A549 (cell line): ENCODE results near the gene LRP3. TPM values are rescaled to one million over a fixed set of nuclear protein-coding genes. Genes with fewer than 3 reads are reported as not detected.

Source experiments
- ATAC-seq, 2 experiments: fragments of 200-7000 bp in 1 of 2; fragments of >200 bp in 1 of 2; cut with Nextera tagmentation in 1 of 2; cut with Tn5 transposase in 1 of 2; 3 replicates each; pipeline versions ENCODE4 v1.8.0 to v1.9.1; 2018 to 2020; ENCODE audit warnings: mild to moderate bottlenecking in 1 of 2, moderate library complexity in 1 of 2
- CTCF ChIA-PET: fragments of 300-600 bp; sonication (Branson Sonifier 250); formaldehyde crosslinking; extraction: SDS; loops from one replicate; lab custom pipeline; 2021; ENCODE audit warnings: antibody characterized with exemption, inconsistent platforms; lab: Yijun Ruan, JAX
- POLR2A ChIA-PET: fragments of 350-600 bp; formaldehyde crosslinking; extraction: SDS; loops from one replicate; lab custom pipeline; 2021; ENCODE audit warnings: antibody characterized with exemption, inconsistent platforms; lab: Yijun Ruan, JAX
- DNase-seq, 2 experiments: peaks; one replicate each; pipeline versions ENCODE4 v3.0.0 to v3.0.0-alpha.2; 2011 to 2016; ENCODE audit warnings: low read depth in 1 of 2, low spot score in 1 of 2
- FAIRE-seq: peaks from 2 replicates; lab custom pipeline; 2011; peaks lifted over from hg19 to GRCh38; lab: Jason Lieb, UNC
- H3K27ac ChIP-seq, 2 experiments: fragments of >200 bp; sonication (Bioruptor Twin); formaldehyde crosslinking; 3 replicates each; pipeline ENCODE4 v1.5.1; 2016 to 2017
- H3K4me1 ChIP-seq: fragments of >200 bp; sonication (Bioruptor Twin); formaldehyde crosslinking; 3 replicates; pipeline ENCODE4 v1.6.1; 2016
- H3K4me2 ChIP-seq: fragments of >200 bp; sonication (Bioruptor Twin); formaldehyde crosslinking; 3 replicates; pipeline ENCODE4 v1.6.1; 2016
- H3K4me3 ChIP-seq: fragments of >200 bp; sonication (Bioruptor Twin); formaldehyde crosslinking; 3 replicates; pipeline ENCODE4 v1.5.1; 2016
- H3K9me3 ChIP-seq: fragments of >200 bp; sonication (Bioruptor Twin); formaldehyde crosslinking; 3 replicates; pipeline ENCODE4 v1.6.1; 2016
- BHLHE40 ChIP-seq: IDR thresholded peaks from 2 replicates; pipeline ENCODE4 v1.6.1; 2012; ENCODE audit warnings: low read depth, low read length, inconsistent platforms
- CBX2 ChIP-seq: fragments of 200-600 bp; sonication (generic); IDR thresholded peaks from 2 replicates; pipeline ENCODE4 v1.6.1; 2016; ENCODE audit warnings: low read depth, mild to moderate bottlenecking, borderline replicate concordance
- CBX8 ChIP-seq: fragments of 200-600 bp; sonication (generic); IDR thresholded peaks from 2 replicates; pipeline ENCODE4 v1.6.1; 2016
- EP300 ChIP-seq, 2 experiments: fragments of >200 bp; sonication (Bioruptor Twin); formaldehyde crosslinking; IDR thresholded peaks; 2 replicates in 1 of 2; 3 replicates in 1 of 2; pipeline ENCODE4 v1.6.1; 2016 to 2017
- ESRRA ChIP-seq: fragments of 150-350 bp; IDR thresholded peaks from 2 replicates; pipeline ENCODE4 v1.6.1; 2014; ENCODE audit warnings: mild to moderate bottlenecking, low read length, borderline replicate concordance
- FOSB ChIP-seq: fragments of 250-450 bp; sonication (Bioruptor Pico); IDR thresholded peaks from 2 replicates; pipeline ENCODE4 v1.5.0; 2020; ENCODE audit warnings: mild to moderate bottlenecking, moderate library complexity
- FOSL2 ChIP-seq, 2 experiments: fragments of 450-650 bp in 1 of 2; fragments of >200 bp in 1 of 2; sonication (Bioruptor Twin) in 1 of 2; formaldehyde crosslinking; IDR thresholded peaks; 2 replicates each; pipeline versions ENCODE4 v1.5.0 to v1.6.1; 2016 to 2020; ENCODE audit warnings: mild to moderate bottlenecking in 1 of 2, moderate library complexity in 1 of 2
- GATA3 ChIP-seq: IDR thresholded peaks from 2 replicates; pipeline ENCODE4 v1.6.1; 2012; ENCODE audit warnings: borderline replicate concordance
- HDAC2 ChIP-seq: fragments of 200-600 bp; sonication (generic); IDR thresholded peaks from 2 replicates; pipeline ENCODE4 v1.6.1; 2016
- HOXA7 ChIP-seq: fragments of 250-450 bp; sonication (Bioruptor Pico); IDR thresholded peaks from 2 replicates; pipeline ENCODE4 v1.5.0; 2020; ENCODE audit warnings: mild to moderate bottlenecking, moderate library complexity
- HOXB5 ChIP-seq: fragments of 250-450 bp; sonication (Bioruptor Pico); IDR thresholded peaks from 2 replicates; pipeline ENCODE4 v1.5.0; 2020; ENCODE audit warnings: mild to moderate bottlenecking, moderate library complexity
- JUN ChIP-seq, 2 experiments: fragments of >200 bp; sonication (Bioruptor Twin); formaldehyde crosslinking; IDR thresholded peaks; 2 replicates in 1 of 2; 3 replicates in 1 of 2; pipeline ENCODE4 v1.6.1; 2016 to 2017
- JUNB ChIP-seq: fragments of >200 bp; sonication (Bioruptor Twin); formaldehyde crosslinking; IDR thresholded peaks from 2 replicates; pipeline ENCODE4 v1.6.1; 2016
- KDM1A ChIP-seq: fragments of 200-600 bp; sonication (generic); IDR thresholded peaks from 2 replicates; pipeline ENCODE4 v1.6.1; 2016; ENCODE audit warnings: low read depth, mild to moderate bottlenecking
- MAZ ChIP-seq: fragments of 150-350 bp; IDR thresholded peaks from 2 replicates; pipeline ENCODE4 v1.6.1; 2014; ENCODE audit warnings: antibody characterized with exemption, low read depth, low read length, borderline replicate concordance
- MYC ChIP-seq: IDR thresholded peaks from 2 replicates; pipeline ENCODE4 v1.6.1; 2012; ENCODE audit warnings: mild to moderate bottlenecking, inconsistent platforms, low read length, improper control_type of control experiment, borderline replicate concordance
- NR3C1 ChIP-seq: fragments of >200 bp; sonication (Bioruptor Twin); formaldehyde crosslinking; IDR thresholded peaks from 3 replicates; pipeline ENCODE4 v1.6.1; 2017
- POLR2AphosphoS2 ChIP-seq: conservative IDR thresholded peaks from 2 replicates; pipeline ENCODE4 v1.6.1; 2012; ENCODE audit warnings: low read length, improper control_type of control experiment, inconsistent platforms
- RAD21 ChIP-seq, 2 experiments: fragments of >200 bp in 1 of 2; sonication (Bioruptor Twin) in 1 of 2; formaldehyde crosslinking in 1 of 2; IDR thresholded peaks in 1 of 2; conservative IDR thresholded peaks in 1 of 2; 2 replicates in 1 of 2; 3 replicates in 1 of 2; pipeline ENCODE4 v1.6.1; 2012 to 2018; ENCODE audit warnings: inconsistent platforms in 1 of 2
- RFX5 ChIP-seq: fragments of 450-650 bp; IDR thresholded peaks from 2 replicates; pipeline ENCODE4 v1.7.1; 2014; ENCODE audit warnings: antibody characterized with exemption, mild to moderate bottlenecking, moderate library complexity
- RNF2 ChIP-seq: fragments of 200-600 bp; sonication (generic); IDR thresholded peaks from 2 replicates; pipeline ENCODE4 v1.6.1; 2016; ENCODE audit warnings: low read depth, mild to moderate bottlenecking, antibody characterized with exemption, moderate library complexity, borderline replicate concordance
- SREBF2 ChIP-seq: fragments of 450-650 bp; IDR thresholded peaks from 2 replicates; pipeline ENCODE4 v1.6.1; 2014; ENCODE audit warnings: mild to moderate bottlenecking, moderate library complexity
- ZC3H11A ChIP-seq: fragments of 450-650 bp; IDR thresholded peaks from 2 replicates; pipeline ENCODE4 v1.6.1; 2014; ENCODE audit warnings: antibody characterized with exemption, mild to moderate bottlenecking
- ZNF302 ChIP-seq: fragments of 250-450 bp; sonication (Bioruptor Pico); IDR thresholded peaks from 2 replicates; pipeline ENCODE4 v1.9.0; 2021; ENCODE audit warnings: inconsistent platforms, mild to moderate bottlenecking, moderate library complexity
- WGBS: methylation state at CpG from one replicate; pipeline ENCODE4 v1.1.6; 2017; ENCODE audit errors: missing lambda C conversion rate; 5-methylcytosine and 5-hydroxymethylcytosine counted together
- polyA plus RNA-seq, 4 experiments: library from polyadenylated mRNA; depleted of rRNA in 3 of 4; stranded (reverse); fragments of >200 nt; fragmentation: RNase III in 1 of 4; extraction: RNeasy Plus Mini Kit Qiagen cat#74134 plus additional on column Dnase treatment in 1 of 4; gene quantifications; 2 replicates in 3 of 4; 3 replicates in 1 of 4; pipeline ENCODE4 v1.2.3, GENCODE V29; 2011 to 2017
- TF ChIP-seq, protein P1 (sequence below): IDR thresholded peaks from 2 replicates; pipeline ENCODE4 v1.6.1; 2012
- TF ChIP-seq, protein P2 (sequence below): fragments of >200 bp; sonication (Bioruptor Twin); formaldehyde crosslinking; IDR thresholded peaks from 3 replicates; pipeline ENCODE4 v1.6.1; 2016
- TF ChIP-seq, protein P3 (sequence below): IDR thresholded peaks from 2 replicates; pipeline ENCODE4 v1.6.1; 2012
- TF ChIP-seq, protein P4 (sequence below): fragments of 250-450 bp; sonication (Bioruptor Pico); IDR thresholded peaks from 2 replicates; pipeline ENCODE4 v1.5.0; 2020; ENCODE audit warnings: low read depth, mild to moderate bottlenecking, moderate library complexity
- TF ChIP-seq, protein P5 (sequence below): IDR thresholded peaks from 2 replicates; pipeline ENCODE4 v1.6.1; 2012; ENCODE audit warnings: low read depth, borderline replicate concordance

The LRP3 gene
- polyA plus RNA-seq, 2 of the 4 experiments (the other 2 are of a cell fraction), result 10.9 to 25.1 TPM

DNA sequence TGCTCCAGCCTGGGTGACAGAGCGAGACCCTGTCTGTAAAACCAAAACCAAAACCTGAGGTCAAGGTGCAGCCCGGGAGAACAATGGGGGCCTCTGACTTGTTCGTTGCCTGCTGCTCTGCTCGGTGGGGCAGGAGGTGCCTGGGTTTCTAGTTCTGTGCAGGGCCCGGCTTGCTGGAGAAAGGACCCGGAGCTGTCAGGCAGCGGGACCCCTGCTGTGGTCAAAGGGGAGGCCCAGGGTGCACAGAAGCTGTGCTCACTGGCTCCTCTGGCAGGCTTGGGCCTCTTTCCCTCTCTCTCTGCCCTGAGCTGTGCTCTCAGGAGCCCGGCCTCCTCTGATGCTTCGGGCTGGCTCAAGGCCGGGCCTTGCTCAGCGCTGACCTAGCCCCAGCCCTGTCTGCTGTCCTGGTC is 3.5 kb downstream of the LRP3 start:
- POLR2A ChIA-PET, result interaction anchor here (1.5 kb wide), 1 partner anchor 21 kb away, joined by 5 read pairs; no protein-coding TSS in a partner anchor
- no peak overlapping the region for H3K4me2 ChIP-seq
- FAIRE-seq, result no peak
- CTCF ChIA-PET, result interaction anchor here (0.6 to 16.7 kb wide), 17 partner anchors 11 to 910 kb away, joined by 3 to 279 read pairs (median 4); partner anchors contain the start of gene CEBPA
- TF ChIP-seq GATA3 (no peak), MYC (no peak), CBX8 (no peak)
- TF ChIP-seq, protein P1, sequence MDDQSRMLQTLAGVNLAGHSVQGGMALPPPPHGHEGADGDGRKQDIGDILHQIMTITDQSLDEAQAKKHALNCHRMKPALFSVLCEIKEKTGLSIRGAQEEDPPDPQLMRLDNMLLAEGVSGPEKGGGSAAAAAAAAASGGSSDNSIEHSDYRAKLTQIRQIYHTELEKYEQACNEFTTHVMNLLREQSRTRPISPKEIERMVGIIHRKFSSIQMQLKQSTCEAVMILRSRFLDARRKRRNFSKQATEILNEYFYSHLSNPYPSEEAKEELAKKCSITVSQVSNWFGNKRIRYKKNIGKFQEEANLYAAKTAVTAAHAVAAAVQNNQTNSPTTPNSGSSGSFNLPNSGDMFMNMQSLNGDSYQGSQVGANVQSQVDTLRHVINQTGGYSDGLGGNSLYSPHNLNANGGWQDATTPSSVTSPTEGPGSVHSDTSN, result no peak
- TF ChIP-seq, protein P2, sequence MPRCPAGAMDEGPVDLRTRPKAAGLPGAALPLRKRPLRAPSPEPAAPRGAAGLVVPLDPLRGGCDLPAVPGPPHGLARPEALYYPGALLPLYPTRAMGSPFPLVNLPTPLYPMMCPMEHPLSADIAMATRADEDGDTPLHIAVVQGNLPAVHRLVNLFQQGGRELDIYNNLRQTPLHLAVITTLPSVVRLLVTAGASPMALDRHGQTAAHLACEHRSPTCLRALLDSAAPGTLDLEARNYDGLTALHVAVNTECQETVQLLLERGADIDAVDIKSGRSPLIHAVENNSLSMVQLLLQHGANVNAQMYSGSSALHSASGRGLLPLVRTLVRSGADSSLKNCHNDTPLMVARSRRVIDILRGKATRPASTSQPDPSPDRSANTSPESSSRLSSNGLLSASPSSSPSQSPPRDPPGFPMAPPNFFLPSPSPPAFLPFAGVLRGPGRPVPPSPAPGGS, result no peak
- H3K4me1 ChIP-seq, result peaks cover 10% of the 10 kb centered on the region; the same call in 2 of the 3 replicates
- H3K9me3 ChIP-seq, result no peaks in the 10 kb centered on the region
- ATAC-seq, result no peak
- H3K27ac ChIP-seq, result no peak overlapping the region
- no peak for DNase-seq
- WGBS, result 94% methylated on average over 11 of the region's 11 CpGs
- no peak overlapping the region for H3K4me3 ChIP-seq

DNA sequence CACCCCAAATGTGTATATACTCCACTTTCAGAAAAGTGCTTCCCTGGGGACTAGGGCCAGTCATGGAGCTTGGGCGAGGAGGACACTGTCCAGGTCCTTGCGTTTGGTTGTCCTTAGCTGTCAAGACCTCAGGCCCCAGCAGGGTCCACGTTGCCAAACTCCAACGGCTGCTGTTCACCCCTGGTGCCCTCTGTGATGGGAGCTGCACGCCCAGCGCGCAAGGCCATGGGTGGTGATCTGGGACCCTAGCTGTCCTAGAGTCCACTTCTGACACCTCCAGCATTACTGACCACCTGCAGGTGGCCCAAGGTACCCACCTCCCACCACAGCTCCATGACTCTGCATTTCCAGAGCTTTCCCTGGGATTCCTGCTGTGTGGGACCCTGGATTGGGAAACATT is 4.0 kb downstream of the LRP3 start:
- TF ChIP-seq HDAC2, result no peak
- TF ChIP-seq, protein P3, sequence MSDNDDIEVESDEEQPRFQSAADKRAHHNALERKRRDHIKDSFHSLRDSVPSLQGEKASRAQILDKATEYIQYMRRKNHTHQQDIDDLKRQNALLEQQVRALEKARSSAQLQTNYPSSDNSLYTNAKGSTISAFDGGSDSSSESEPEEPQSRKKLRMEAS, result no peak
- TF ChIP-seq KDM1A, result no peak
- no peak for TF ChIP-seq HOXB5 (CRISPR knock-in tag)
- no peak for TF ChIP-seq FOSB
- TF ChIP-seq JUN (IDR thresholded peaks at IDR 0.05), result no peak
- no peak for TF ChIP-seq FOSL2 (IDR thresholded peaks at IDR 0.05)
- no peak for TF ChIP-seq FOSL2 (CRISPR knock-in tag; IDR thresholded peaks at IDR 0.05)
- TF ChIP-seq HOXA7 (CRISPR knock-in tag), result no peak
- TF ChIP-seq POLR2AphosphoS2, result no peak
- TF ChIP-seq RNF2, result no peak
- TF ChIP-seq SREBF2, result no peak
- TF ChIP-seq, protein P4, sequence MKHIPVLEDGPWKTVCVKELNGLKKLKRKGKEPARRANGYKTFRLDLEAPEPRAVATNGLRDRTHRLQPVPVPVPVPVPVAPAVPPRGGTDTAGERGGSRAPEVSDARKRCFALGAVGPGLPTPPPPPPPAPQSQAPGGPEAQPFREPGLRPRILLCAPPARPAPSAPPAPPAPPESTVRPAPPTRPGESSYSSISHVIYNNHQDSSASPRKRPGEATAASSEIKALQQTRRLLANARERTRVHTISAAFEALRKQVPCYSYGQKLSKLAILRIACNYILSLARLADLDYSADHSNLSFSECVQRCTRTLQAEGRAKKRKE (CRISPR knock-in tag), result no peak
- no peak for TF ChIP-seq MYC
- no peak for TF ChIP-seq RFX5
- H3K9me3 ChIP-seq, result no peaks in the 10 kb centered on the region
- ChIA-PET POLR2A (interaction anchor here (1.5 kb wide), 1 partner anchor 22 kb away, joined by 5 read pairs; no protein-coding TSS in a partner anchor), CTCF (interaction anchor here (0.7 to 16.7 kb wide), 15 partner anchors 10 to 910 kb away, joined by 3 to 279 read pairs (median 4); partner anchors contain the start of gene CEBPA)
- H3K4me1 ChIP-seq, result peaks cover 10% of the 10 kb centered on the region; the same call in 2 of the 3 replicates
- H3K4me2 ChIP-seq, result no peak overlapping the region
- WGBS, result 95% methylated on average over 7 of the region's 7 CpGs
- H3K4me3 ChIP-seq, result no peak overlapping the region
- FAIRE-seq (no peak), ATAC-seq (no peak), DNase-seq (no peak)
- H3K27ac ChIP-seq, result no peak overlapping the region

DNA sequence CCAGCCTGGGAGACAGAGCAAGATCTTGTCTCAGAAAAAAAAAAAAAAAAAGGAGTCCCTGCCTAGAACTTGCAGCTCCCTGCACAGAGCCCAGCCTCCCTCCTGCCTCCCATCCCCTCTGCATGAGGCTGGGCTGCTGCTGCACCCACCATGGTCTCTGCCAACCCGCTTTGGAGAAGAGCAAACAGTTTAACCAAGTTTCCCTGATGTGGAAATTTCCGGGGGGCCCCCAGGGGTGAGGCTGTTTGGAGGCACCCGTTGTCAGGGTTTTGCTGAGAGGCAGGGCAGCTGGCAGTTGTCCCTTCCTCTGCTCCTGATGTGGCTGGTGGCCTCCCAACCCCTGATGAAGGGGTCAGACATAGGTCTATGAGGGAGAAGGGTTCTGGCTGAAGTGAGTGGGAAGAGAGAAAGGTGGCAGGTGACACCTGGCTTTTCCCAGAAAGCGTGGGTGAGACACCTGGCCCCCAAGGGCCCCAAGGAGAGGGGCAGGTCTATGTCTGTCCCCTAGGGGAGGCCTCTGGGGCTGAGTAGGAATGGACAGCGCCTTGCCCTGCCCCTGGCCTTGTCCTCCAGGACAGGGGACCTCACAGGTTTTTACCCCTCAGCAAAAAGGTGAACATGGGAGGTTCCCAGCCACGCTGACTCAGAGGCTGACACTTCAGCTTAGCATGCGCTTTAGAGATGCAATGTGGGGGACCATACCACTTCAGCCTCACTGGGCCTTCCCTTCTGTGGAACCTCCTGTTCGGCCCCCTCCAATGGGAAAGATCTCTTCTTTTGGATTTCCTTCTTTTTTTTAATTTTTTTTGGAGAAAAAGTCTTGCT is 5.5 kb downstream of the LRP3 start:
- peaks cover 8% of the 10 kb centered on the region; the same call in 2 of the 3 replicates for H3K4me1 ChIP-seq
- H3K27ac ChIP-seq, result no peak overlapping the region
- 83% methylated on average over 8 of the region's 8 CpGs for WGBS
- no peak overlapping the region for H3K4me2 ChIP-seq
- DNase-seq, result no peak
- H3K9me3 ChIP-seq, result no peaks in the 10 kb centered on the region
- CTCF ChIA-PET, result interaction anchor here (0.8 to 11.2 kb wide), 8 partner anchors 12 to 331 kb away, joined by 3 to 137 read pairs (median 4); partner anchors contain the start of gene CEBPA
- no peak for FAIRE-seq
- H3K4me3 ChIP-seq, result no peak overlapping the region
- POLR2A ChIA-PET, result no interaction called here
- ATAC-seq, result no peak
- TF ChIP-seq EP300 (IDR thresholded peaks at IDR 0.05), result no peak
- no peak for TF ChIP-seq CBX2
- TF ChIP-seq JUNB, result no peak
- no peak for TF ChIP-seq ZNF302
- TF ChIP-seq, protein P1, result no peak
- no peak for TF ChIP-seq ESRRA
- no peak for TF ChIP-seq NR3C1
- TF ChIP-seq MAZ, result no peak
- no peak for TF ChIP-seq JUN (IDR thresholded peaks at IDR 0.05)
- TF ChIP-seq KDM1A, result no peak
- TF ChIP-seq POLR2AphosphoS2, result no peak
- no peak for TF ChIP-seq BHLHE40
- no peak for TF ChIP-seq RAD21 (conservative IDR thresholded peaks at IDR 0.05 in 1 of 2, IDR thresholded peaks at IDR 0.05 in 1 of 2)
- TF ChIP-seq, protein P5, sequence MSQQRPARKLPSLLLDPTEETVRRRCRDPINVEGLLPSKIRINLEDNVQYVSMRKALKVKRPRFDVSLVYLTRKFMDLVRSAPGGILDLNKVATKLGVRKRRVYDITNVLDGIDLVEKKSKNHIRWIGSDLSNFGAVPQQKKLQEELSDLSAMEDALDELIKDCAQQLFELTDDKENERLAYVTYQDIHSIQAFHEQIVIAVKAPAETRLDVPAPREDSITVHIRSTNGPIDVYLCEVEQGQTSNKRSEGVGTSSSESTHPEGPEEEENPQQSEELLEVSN, result no peak
- TF ChIP-seq ZC3H11A, result no peak
